A549 (cell line): ENCODE data around the gene OR56A3.

Experiments
- RAD21 ChIP-seq, 2 experiments: fragments of >200 bp in 1 of 2; sonication (Bioruptor Twin) in 1 of 2; formaldehyde crosslinking in 1 of 2; IDR thresholded peaks in 1 of 2; conservative IDR thresholded peaks in 1 of 2; 2 replicates in 1 of 2; 3 replicates in 1 of 2; pipeline ENCODE4 v1.6.1; 2012 to 2018; ENCODE audit warnings: inconsistent platforms in 1 of 2
- RCOR1 ChIP-seq: fragments of 150-350 bp; IDR thresholded peaks from 2 replicates; pipeline ENCODE4 v1.6.1; 2014; ENCODE audit warnings: antibody characterized with exemption, low read length, low read depth
- TF ChIP-seq, protein P1 (sequence below): fragments of >200 bp; sonication (Bioruptor Twin); formaldehyde crosslinking; IDR thresholded peaks from 3 replicates; pipeline ENCODE4 v1.5.1; 2016

GRCh38 chr11:5899534-5899933 lies 42.5 kb upstream of the OR56A3 start:
- no peak for TF ChIP-seq RCOR1
- TF ChIP-seq, protein P1, sequence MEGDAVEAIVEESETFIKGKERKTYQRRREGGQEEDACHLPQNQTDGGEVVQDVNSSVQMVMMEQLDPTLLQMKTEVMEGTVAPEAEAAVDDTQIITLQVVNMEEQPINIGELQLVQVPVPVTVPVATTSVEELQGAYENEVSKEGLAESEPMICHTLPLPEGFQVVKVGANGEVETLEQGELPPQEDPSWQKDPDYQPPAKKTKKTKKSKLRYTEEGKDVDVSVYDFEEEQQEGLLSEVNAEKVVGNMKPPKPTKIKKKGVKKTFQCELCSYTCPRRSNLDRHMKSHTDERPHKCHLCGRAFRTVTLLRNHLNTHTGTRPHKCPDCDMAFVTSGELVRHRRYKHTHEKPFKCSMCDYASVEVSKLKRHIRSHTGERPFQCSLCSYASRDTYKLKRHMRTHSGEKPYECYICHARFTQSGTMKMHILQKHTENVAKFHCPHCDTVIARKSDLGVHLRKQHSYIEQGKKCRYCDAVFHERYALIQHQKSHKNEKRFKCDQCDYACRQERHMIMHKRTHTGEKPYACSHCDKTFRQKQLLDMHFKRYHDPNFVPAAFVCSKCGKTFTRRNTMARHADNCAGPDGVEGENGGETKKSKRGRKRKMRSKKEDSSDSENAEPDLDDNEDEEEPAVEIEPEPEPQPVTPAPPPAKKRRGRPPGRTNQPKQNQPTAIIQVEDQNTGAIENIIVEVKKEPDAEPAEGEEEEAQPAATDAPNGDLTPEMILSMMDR: no peak
- TF ChIP-seq RAD21 (conservative IDR thresholded peaks at IDR 0.05 in 1 of 2, IDR thresholded peaks at IDR 0.05 in 1 of 2): no peak
